IMR-90 (cell line): Measurements from ENCODE around the gene C16orf74. TPM values are rescaled to one million over a fixed set of nuclear protein-coding genes. Genes with fewer than 3 reads are reported as not detected.
A peak's percentile ranks its signal among the peaks of the same experiment; 100 is the strongest.

ENCODE experiments used
- ATAC-seq: fragments of 200-7000 bp; cut with Tn5 transposase; 2 replicates; pipeline ENCODE4 v1.9.1; 2020; ENCODE audit warnings: low read depth, mild to moderate bottlenecking, moderate library complexity
- BruUV-seq: library from RNA; stranded (reverse); fragments of 400-500 nt; replicated peaks from 2 replicates; lab custom pipeline; 2021; lab: Mats Ljungman, UMichigan
- CTCF ChIA-PET: fragments of 300-600 bp; formaldehyde crosslinking; extraction: SDS; loops from one replicate; lab custom pipeline; 2021; ENCODE audit warnings: antibody characterized with exemption; lab: Yijun Ruan, JAX
- POLR2A ChIA-PET: fragments of 300-600 bp; sonication (Branson Sonifier 250); formaldehyde crosslinking; loops from one replicate; lab custom pipeline; 2022; ENCODE audit warnings: antibody characterized with exemption; ENCODE audit not compliant: unreplicated experiment; lab: Charles Lee
- DNase-seq: peaks from one replicate; pipeline ENCODE4 v3.0.0; 2013
- H2AFZ ChIP-seq: replicated peaks from 2 replicates; pipeline ENCODE3; 2013; ENCODE audit warnings: low read length, mild to moderate bottlenecking; ENCODE audit not compliant: poor library complexity
- H2AK5ac ChIP-seq: 2 replicates; pipeline ENCODE4 v1.6.1; 2013; ENCODE audit warnings: low read depth, low read length, inconsistent platforms
- H2AK9ac ChIP-seq: replicated peaks from 2 replicates; pipeline ENCODE3; 2013; ENCODE audit warnings: mild to moderate bottlenecking, low read depth, low read length, moderate library complexity; ENCODE audit not compliant: poor library complexity
- H2BK120ac ChIP-seq: 2 replicates; pipeline ENCODE4 v1.6.1; 2013; ENCODE audit warnings: low read depth, low read length, inconsistent platforms
- H2BK15ac ChIP-seq: 3 replicates; pipeline ENCODE4 v1.6.1; 2013; ENCODE audit warnings: low read depth, low read length, inconsistent platforms
- H2BK20ac ChIP-seq: 2 replicates; pipeline ENCODE4 v1.6.1; 2013; ENCODE audit warnings: low read depth, mild to moderate bottlenecking, inconsistent platforms, low read length, moderate library complexity
- H2BK5ac ChIP-seq: 2 replicates; pipeline ENCODE4 v1.6.1; 2013; ENCODE audit warnings: mild to moderate bottlenecking, low read depth, low read length, inconsistent platforms; ENCODE audit not compliant: poor library complexity, severe bottlenecking
- H3K14ac ChIP-seq: replicated peaks from 2 replicates; pipeline ENCODE4 v1.6.1; 2013; ENCODE audit warnings: low read depth, low read length, inconsistent platforms
- H3K18ac ChIP-seq: 2 replicates; pipeline ENCODE4 v1.6.1; 2013; ENCODE audit warnings: low read depth, low read length, control low read depth
- H3K23ac ChIP-seq: 2 replicates; pipeline ENCODE4 v1.6.1; 2013; ENCODE audit warnings: low read depth, low read length, inconsistent platforms
- H3K27ac ChIP-seq: 2 replicates; pipeline ENCODE4 v1.5.1; 2013; ENCODE audit warnings: mild to moderate bottlenecking, control low read depth, low read length; ENCODE audit not compliant: insufficient read depth
- H3K27me3 ChIP-seq: 2 replicates; pipeline ENCODE4 v1.6.1; 2013; ENCODE audit warnings: low read length; ENCODE audit not compliant: control insufficient read depth, insufficient read depth
- H3K36me3 ChIP-seq: 2 replicates; pipeline ENCODE4 v1.6.1; 2013; ENCODE audit warnings: low read length, mixed read lengths; ENCODE audit not compliant: control insufficient read depth, insufficient read depth
- H3K4ac ChIP-seq: 2 replicates; pipeline ENCODE4 v1.6.1; 2013; ENCODE audit warnings: low read depth, low read length, inconsistent platforms
- H3K4me1 ChIP-seq: 2 replicates; pipeline ENCODE4 v1.6.1; 2013; ENCODE audit warnings: low read length, mixed read lengths; ENCODE audit not compliant: control insufficient read depth, insufficient read depth
- H3K4me2 ChIP-seq: 2 replicates; pipeline ENCODE4 v1.6.1; 2013; ENCODE audit warnings: low read depth, mild to moderate bottlenecking, control low read depth, low read length, moderate library complexity
- H3K4me3 ChIP-seq: 2 replicates; pipeline ENCODE4 v1.5.1; 2013; ENCODE audit warnings: low read depth, mild to moderate bottlenecking, control low read depth, low read length, moderate library complexity; ENCODE audit not compliant: insufficient read depth
- H3K56ac ChIP-seq: 2 replicates; pipeline ENCODE4 v1.6.1; 2013; ENCODE audit warnings: low read length, inconsistent platforms; ENCODE audit not compliant: insufficient read depth; ENCODE audit errors: extremely low read depth
- H3K79me1 ChIP-seq, 2 experiments: 2 replicates each; pipeline ENCODE4 v1.6.1; 2013; ENCODE audit warnings: low read length in 2 of 2, inconsistent platforms in 1 of 2, low read depth in 1 of 2
- H3K9ac ChIP-seq: 2 replicates; pipeline ENCODE4 v1.6.1; 2013; ENCODE audit warnings: low read depth, low read length, control low read depth
- H3K9me1 ChIP-seq: 2 replicates; pipeline ENCODE4 v1.6.1; 2013; ENCODE audit warnings: low read length, inconsistent platforms; ENCODE audit not compliant: insufficient read depth
- H3K9me3 ChIP-seq: 2 replicates; pipeline ENCODE4 v1.6.1; 2013; ENCODE audit warnings: low read length; ENCODE audit not compliant: control insufficient read depth, insufficient read depth
- H4K20me1 ChIP-seq: 2 replicates; pipeline ENCODE4 v1.6.1; 2013; ENCODE audit warnings: low read length, inconsistent platforms; ENCODE audit not compliant: insufficient read depth
- H4K5ac ChIP-seq: 2 replicates; pipeline ENCODE4 v1.6.1; 2013; ENCODE audit warnings: mild to moderate bottlenecking, low read depth, low read length, control low read depth
- H4K8ac ChIP-seq, 2 experiments: 2 replicates each; pipeline ENCODE4 v1.6.1; 2013; ENCODE audit warnings: low read depth in 2 of 2, low read length in 2 of 2, control low read depth in 1 of 2, inconsistent platforms in 1 of 2
- H4K91ac ChIP-seq: 2 replicates; pipeline ENCODE4 v1.6.1; 2013; ENCODE audit warnings: low read depth, low read length, inconsistent platforms; ENCODE audit not compliant: insufficient read depth
- BHLHE40 ChIP-seq: fragments of 150-350 bp; IDR thresholded peaks from 2 replicates; pipeline ENCODE4 v1.6.1; 2016; ENCODE audit warnings: mild to moderate bottlenecking, low read depth, low read length
- CEBPB ChIP-seq: IDR thresholded peaks from 2 replicates; pipeline ENCODE4 v1.6.1; 2012; ENCODE audit warnings: low read depth, low read length, improper control_type of control experiment
- CHD1 ChIP-seq: IDR thresholded peaks from 2 replicates; pipeline ENCODE4 v1.6.1; 2012; ENCODE audit warnings: low read depth, low read length, improper control_type of control experiment
- CTCF ChIP-seq: conservative IDR thresholded peaks from 2 replicates; pipeline ENCODE4 v1.5.1; 2012; ENCODE audit warnings: mild to moderate bottlenecking, low read depth, low read length, improper control_type of control experiment
- ELK1 ChIP-seq: fragments of 150-350 bp; IDR thresholded peaks from 2 replicates; pipeline ENCODE4 v1.6.1; 2016; ENCODE audit warnings: low read depth, mild to moderate bottlenecking, low read length, moderate library complexity, borderline replicate concordance
- FOS ChIP-seq: fragments of 150-350 bp; IDR thresholded peaks from 2 replicates; pipeline ENCODE4 v1.6.1; 2016; ENCODE audit warnings: low read depth, low read length
- MAFK ChIP-seq: IDR thresholded peaks from 2 replicates; pipeline ENCODE4 v1.6.1; 2012; ENCODE audit warnings: low read depth, low read length, improper control_type of control experiment
- MAZ ChIP-seq: IDR thresholded peaks from 2 replicates; pipeline ENCODE4 v1.6.1; 2012; ENCODE audit warnings: low read depth, mild to moderate bottlenecking, low read length, improper control_type of control experiment, moderate library complexity, borderline replicate concordance
- MXI1 ChIP-seq: IDR thresholded peaks from 2 replicates; pipeline ENCODE4 v1.6.1; 2012; ENCODE audit warnings: low read depth, mild to moderate bottlenecking, low read length, moderate library complexity, borderline replicate concordance
- NFE2L2 ChIP-seq: fragments of 150-350 bp; IDR thresholded peaks from 2 replicates; pipeline ENCODE4 v1.6.1; 2016; ENCODE audit warnings: low read depth, mild to moderate bottlenecking, low read length
- POLR2A ChIP-seq: IDR thresholded peaks from 2 replicates; pipeline ENCODE4 v1.6.1; 2012; ENCODE audit warnings: mild to moderate bottlenecking, low read depth, low read length
- RAD21 ChIP-seq: IDR thresholded peaks from 2 replicates; pipeline ENCODE4 v1.6.1; 2012; ENCODE audit warnings: low read length, improper control_type of control experiment
- RCOR1 ChIP-seq: IDR thresholded peaks from 2 replicates; pipeline ENCODE4 v1.6.1; 2012; ENCODE audit warnings: mild to moderate bottlenecking, low read length, improper control_type of control experiment; ENCODE audit not compliant: insufficient replicate concordance
- RFX5 ChIP-seq: IDR thresholded peaks from 2 replicates; pipeline ENCODE4 v1.8.0; 2012; ENCODE audit warnings: low read depth, mild to moderate bottlenecking, low read length, moderate library complexity
- SMC3 ChIP-seq: fragments of 150-350 bp; IDR thresholded peaks from 2 replicates; pipeline ENCODE4 v1.6.1; 2016; ENCODE audit warnings: low read depth, mild to moderate bottlenecking, antibody characterized with exemption, low read length, moderate library complexity
- USF2 ChIP-seq: fragments of 150-350 bp; IDR thresholded peaks from 2 replicates; pipeline ENCODE4 v1.6.1; 2017; ENCODE audit warnings: mild to moderate bottlenecking, antibody characterized with exemption, low read length, low read depth
- WGBS, 2 experiments: methylation state at CpG; one replicate each; pipeline versions ENCODE4 v1.1.5 to v1.1.7; 2013; ENCODE audit warnings: missing lambda C conversion rate in 2 of 2; ENCODE audit not compliant: insufficient read length in 1 of 2; ENCODE audit errors: extremely low coverage in 2 of 2; 5-methylcytosine and 5-hydroxymethylcytosine counted together
- dilution Hi-C: fragments of 300-500 bp; cut with HindIII; formaldehyde crosslinking; loops from one replicate; pipeline ENCODE4 v1.14.3; 2018; ENCODE audit warnings: low sequenced_read_pairs; ENCODE audit not compliant: unreplicated experiment
- in situ Hi-C: fragments of 300-500 bp; cut with MboI; formaldehyde crosslinking; loops from 3 replicates; pipeline ENCODE4 v1.14.3; 2019; ENCODE audit warnings: low sequenced_read_pairs, inconsistent platforms, mixed read lengths
- intact Hi-C: fragments of 100-400 bp; cut with micrococcal nuclease; formaldehyde crosslinking; loops from 2 replicates; pipeline ENCODE4 v1.10.0; 2022
- polyA plus RNA-seq, 3 experiments: library from polyadenylated mRNA; depleted of rRNA; stranded (reverse); fragments of >200 nt; gene quantifications; 2 replicates each; pipeline ENCODE4 v1.2.3, GENCODE V29; 2012; ENCODE audit warnings: low replicate concordance in 1 of 3
- total RNA-seq: library from RNA; depleted of rRNA; stranded (reverse); fragments of >200 nt; gene quantifications from 2 replicates; pipeline ENCODE4 v1.2.3, GENCODE V29; 2012

C16orf74 gene
- total and polyA plus RNA-seq, 2 of the 4 experiments (the other 2 are of a cell fraction): 4.5 to 12.2 TPM

GRCh38 chr16:85706449-85707034, 44.4 kb downstream of the C16orf74 start:
- no peak for ATAC-seq
- Histone ChIP-seq H3K23ac (no peak overlapping the region), H4K91ac (no peak overlapping the region), H4K20me1 (no peaks in the 10 kb centered on the region; the same call in 1 of the 2 replicates), H3K4ac (no peak overlapping the region), H3K27ac (no peak overlapping the region), H3K4me3 (no peak overlapping the region), H3K9me3 (peaks cover 2% of the 10 kb centered on the region; the same call in 1 of the 2 replicates), H2AK9ac (no peak overlapping the region), H4K5ac (no peak overlapping the region), H2BK15ac (no peak overlapping the region), H4K8ac (no peak overlapping the region), H3K79me1 (no peaks in the 10 kb centered on the region), H3K9ac (no peak overlapping the region), H3K18ac (no peak overlapping the region), H2BK20ac (no peak overlapping the region), H3K4me2 (no peak overlapping the region), H3K27me3 (no peaks in the 10 kb centered on the region), H3K56ac (no peak overlapping the region), H3K4me1 (no peaks in the 10 kb centered on the region), H2AK5ac (no peak overlapping the region), H3K9me1 (peaks cover 5% of the 10 kb centered on the region), H3K36me3 (peaks cover 2% of the 10 kb centered on the region), H2BK5ac (no peak overlapping the region), H3K14ac (no peak overlapping the region), H2AFZ (peak overlapping the region; percentile 26), H2BK120ac (no peak overlapping the region)
- dilution Hi-C loops: no loop called here
- POLR2A ChIA-PET: no interaction called here
- TF ChIP-seq MAFK (no peak), CHD1 (no peak), CEBPB (no peak), SMC3 (no peak), NFE2L2 (no peak), MXI1 (no peak), MAZ (no peak), CTCF (no peak), RCOR1 (no peak), POLR2A (no peak), FOS (no peak), ELK1 (no peak), BHLHE40 (no peak), RAD21 (no peak), USF2 (no peak), RFX5 (no peak)
- BruUV-seq: no TSS peak
- WGBS, 2 experiments: no CpG with 5 or more reads among the region's 11 CpGs
- CTCF ChIA-PET: interaction anchor here (0.7 kb wide), 1 partner anchor 21 kb away, joined by 3 read pairs; no protein-coding TSS in a partner anchor
- DNase-seq: no peak
- intact Hi-C loops: no loop called here
- in situ Hi-C loops: no loop called here
